NCI-H1694 treated with DMSO at 0.1 percent for 48 hours (cell line): ENCODE measurements around the gene SRC.

Experiments
- DNase-seq: peaks from one replicate; lab custom pipeline; 2025; lab: John Stamatoyannopoulos, UW

SRC gene

DNA sequence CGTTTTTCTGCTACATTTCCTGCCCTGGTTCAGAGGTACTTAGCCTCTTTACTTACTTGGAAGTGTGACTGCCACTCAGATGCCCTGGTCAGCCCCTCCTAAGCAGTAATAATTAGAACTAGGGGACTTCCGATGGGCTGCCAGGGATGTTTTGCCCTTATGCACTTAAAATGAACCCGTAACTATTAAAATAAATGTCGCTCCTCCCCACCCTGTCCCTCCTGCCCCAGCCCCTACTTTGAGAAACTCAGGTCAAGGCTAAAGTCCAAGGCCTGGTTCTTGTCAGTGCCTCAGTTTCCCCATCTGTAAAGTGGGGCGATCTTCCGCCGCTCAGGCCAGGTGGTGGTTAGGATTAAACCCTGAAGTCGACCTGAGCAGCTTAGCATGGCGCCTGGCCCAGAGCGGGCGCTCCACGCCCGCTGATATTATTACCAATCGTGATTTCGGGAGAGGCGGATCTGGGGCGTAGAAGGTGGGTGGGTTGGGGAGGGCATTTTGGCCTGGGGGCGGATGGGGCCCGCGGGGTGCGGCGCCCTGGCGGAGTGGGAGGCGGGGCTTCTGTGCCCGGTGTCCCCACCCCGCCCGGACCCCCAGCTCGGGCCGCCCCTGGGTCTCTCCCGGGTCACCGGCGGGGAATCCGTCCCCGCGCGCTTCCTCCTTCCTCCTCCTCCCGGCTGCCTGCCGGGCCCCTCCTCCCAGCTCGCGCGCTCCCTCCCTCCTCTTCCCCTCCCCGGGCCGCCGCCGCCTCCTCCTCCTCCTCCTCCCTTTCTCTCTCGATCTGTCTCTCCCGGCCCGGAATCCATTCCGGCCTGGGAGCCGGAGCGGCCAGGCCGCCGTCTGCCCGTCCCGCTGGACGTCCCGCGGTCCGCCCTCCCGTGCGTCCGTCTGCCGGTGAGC, at the start of gene SRC:
SRC (plus strand) TSS at position 802 of the 897 bp plus-strand sequence. CDS start 38,014 bp downstream, outside the sequence.
- peak; percentile 35 for DNase-seq

DNA sequence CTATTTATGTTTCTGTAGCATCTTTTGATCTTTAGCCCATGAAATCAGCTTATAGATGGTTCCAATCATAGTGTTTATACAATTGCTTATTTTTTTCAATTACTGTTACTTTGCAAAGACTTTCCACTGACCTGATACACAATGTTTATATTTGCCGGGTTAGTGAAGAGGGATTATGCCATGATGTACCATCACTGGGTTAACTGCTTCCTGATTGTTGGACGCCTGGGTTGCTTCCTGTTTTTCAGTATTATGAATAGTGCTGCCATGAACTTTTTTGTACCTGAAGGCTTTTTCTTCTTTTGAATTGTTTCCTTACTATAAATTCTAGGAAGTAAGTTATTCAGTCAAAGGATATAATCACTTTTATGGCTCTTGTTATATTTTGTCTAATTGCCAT, 49.6 kb upstream of the SRC start:
- no peak for DNase-seq

DNA sequence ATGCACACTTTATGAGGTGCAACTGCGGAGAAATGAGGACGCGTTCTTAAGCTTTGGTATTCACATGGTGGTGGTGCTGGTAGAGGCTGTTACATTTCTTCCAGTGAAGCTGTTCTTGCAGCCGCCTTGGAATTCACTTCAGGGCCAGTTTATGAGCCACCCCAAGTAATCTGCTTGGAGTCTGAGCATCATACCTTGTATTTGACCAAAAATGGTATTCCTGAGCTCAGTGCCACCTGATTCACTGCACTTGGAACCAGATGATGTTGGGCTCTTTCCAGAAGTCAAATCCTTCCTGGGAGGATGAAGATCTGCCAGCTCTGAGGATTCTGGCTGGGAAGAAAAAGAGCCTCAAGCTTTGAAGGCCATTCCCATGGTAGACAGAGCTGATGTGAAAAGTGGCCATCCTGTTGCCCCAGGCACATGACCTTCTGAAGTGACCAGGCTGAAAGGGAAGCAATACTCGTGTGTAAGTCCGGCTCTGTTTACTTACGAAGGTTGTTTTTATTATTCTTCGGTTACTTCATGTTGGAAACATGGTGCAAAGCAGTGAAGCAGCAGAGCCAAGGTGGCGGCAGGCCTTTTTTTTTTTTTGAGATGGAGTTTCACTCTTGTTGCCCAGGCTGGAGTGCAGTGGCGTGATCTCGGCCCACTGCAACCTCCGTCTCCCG, 48.7 kb upstream of the SRC start:
- no peak for DNase-seq

DNA sequence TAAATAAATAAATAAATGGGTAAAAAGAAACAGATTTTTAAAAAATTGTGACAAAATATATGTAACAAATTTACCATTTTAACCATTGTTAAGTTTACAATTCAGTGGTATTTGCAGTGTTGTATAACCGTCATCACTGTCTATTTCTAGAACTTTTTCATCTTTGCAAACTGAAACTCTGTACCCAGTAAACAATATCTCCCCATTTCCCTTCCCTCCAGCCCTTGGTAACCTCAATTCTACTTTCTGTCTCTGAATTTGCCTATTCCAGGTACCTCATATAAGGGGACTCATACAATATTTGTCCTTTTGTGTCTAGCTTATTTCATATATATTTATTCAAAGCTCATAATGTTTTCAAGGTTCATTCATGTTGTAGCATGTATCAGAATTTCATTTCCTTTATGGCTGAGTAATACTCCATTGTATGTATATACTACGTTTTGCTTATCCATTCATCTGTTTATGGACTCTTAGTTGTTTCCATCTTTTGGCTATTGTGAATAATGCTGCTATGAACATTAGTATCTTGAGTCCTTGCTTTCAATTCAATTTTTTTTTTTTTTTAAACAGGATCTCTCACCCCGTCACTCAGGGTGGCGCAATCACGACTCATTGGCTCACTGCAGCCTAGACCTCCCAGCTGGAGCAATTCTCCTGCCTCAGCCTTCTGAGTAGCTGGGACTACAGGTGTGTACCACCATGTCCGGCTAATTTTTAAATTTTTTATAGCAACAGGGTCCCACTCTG, 47.6 kb upstream of the SRC start:
- no peak for DNase-seq

DNA sequence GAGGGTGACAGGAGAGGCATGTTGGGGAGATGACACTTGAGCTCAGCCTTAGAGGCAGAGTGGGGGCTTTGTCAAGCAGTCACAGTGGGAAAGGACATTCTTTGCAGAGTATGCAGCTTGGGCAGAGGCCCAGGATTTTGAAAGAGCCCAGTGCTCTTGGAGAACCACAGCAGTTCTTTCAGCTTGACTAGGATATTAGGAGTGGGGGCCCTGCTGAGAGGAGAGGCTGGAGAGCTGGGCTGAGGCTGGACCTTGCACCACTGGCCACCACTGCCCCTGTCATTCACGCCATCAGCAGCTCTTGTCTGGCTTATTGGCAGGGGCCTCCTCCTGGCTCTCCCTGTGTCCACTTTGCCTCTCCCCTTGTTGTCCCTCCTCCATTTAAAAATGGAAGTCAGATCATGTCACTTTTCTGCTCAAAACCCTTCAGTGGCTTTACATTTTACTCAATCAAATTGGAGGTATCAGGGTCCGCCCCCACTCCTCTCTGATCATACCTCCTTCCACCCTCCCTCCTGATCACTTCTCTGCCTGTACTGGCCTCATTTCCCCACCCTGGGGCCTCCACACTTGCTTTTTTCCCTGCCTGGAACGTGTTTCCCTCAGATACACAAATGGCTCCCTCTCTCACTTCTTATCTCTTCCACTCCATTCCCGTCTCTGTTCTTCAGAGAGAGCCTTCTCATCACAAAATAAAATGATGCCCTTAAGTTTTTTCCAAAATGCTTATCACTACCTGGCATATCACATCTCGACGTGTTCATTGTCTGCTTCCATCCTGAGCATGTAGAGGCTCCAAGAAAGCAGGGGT, 46.0 kb upstream of the SRC start:
- no peak for DNase-seq

DNA sequence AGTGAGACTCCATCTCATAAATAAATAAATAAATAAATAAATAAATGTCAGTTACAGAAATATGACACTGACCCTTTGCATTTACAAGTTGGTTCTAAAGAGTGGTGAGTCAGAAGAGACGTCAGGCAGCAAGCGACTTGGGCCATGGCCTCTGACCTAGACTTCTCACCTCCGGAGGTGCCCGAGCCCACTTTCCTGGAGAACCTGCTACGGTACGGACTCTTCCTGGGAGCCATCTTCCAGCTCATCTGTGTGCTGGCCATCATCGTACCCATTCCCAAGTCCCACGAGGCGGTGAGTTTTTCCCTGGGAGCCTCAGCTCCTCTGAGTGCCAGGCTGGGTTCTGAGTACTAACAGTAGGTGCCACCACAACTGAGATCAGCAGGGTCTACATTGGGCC, 44.8 kb upstream of the SRC start:
- DNase-seq = no peak

DNA sequence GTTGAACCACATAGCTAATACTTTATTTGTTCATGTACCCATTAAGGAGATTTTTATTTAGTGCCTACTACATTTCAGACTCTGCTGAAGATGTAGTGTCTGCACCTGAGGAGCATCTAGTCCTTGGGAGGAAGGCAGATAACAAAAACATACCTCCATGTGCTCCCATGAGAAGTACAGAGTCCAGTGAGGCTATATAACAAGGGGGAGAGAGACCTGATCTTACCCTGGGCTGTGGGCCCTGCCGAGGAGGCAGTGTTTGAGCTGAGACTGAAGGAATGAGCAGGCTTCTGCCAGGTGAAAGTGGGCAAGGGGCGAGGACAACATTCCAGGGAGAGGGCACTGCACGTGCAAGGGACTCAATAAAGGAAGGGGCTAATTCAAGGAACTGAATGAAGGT, 44.4 kb upstream of the SRC start:
- no peak for DNase-seq

DNA sequence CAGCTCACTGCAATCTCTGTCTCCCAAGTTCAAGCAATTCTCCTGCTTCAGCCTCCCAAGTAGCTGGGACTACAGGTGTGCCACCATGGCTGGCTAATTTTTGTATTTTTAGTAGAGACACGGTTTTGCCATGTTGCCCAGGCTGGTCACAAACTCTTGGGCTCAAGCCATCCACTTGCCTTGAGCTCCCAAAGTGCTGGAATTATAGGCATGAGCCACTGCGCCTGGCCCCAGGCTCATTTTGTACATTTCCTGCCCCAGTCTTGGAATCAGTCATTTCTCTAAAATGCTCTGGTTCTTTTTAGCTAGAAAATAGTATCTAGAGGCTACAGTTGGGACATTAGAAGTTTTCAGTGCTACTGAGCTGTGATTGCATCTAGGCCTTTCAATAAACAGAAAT, 43.0 kb upstream of the SRC start:
- DNase-seq = no peak

DNA sequence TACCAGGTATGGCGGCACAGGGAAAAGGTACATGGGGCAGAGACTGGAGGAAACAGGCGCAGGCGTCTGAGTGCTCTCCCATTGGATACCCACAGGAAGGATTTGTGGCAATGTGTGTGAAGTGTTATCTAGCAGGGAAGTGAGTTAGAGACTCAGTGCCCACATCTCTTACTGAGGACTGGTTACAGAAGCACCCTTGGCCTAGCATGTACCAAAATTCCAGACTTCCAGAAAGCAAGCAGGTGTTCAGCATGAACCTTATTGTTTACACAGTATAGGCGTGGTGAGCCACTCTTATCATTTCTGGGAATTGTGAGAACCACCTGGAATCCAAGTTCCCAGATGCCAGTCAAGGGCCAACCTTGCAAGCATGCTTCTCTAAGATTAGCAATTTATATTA, 42.3 kb upstream of the SRC start:
- DNase-seq = no peak

DNA sequence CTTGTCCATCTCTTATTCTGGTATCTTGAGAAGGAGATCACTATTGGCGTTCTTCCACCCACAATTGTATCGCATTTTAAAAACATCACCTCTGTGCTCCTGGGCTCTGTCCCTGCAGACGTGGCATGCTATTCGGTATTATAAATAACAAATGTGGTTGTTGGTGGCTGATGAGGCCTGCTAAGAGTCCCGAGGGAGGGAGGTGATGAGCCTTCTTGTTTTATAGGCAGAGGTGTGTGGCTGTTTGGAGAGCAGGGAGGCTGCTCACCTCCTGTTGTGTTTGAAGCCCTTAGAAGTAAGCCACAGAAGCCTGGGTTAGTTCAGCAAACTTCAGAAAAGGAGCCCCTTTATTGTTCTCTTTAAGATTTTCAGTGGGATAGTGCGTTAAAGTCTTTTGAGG, 40.9 kb upstream of the SRC start:
- no peak for DNase-seq

DNA sequence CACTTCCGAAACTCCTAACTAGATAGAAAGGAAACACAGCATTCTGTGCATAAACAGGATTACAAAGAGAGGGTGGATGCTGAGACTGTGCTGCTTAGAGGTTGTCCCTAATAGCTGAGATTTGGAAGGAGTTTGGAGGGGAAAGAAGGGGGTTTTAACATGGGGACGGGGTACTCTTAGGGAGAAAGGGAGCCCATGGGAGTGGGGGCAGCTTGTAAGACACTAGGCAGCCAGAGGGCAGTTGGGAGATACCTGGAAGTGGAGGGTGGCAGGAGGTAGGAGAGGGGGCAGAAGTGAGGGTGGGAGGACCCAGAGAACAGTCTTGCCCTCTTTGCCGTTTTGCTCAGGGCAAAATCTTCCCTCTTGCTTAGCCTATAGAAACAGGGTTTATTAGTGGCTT, 40.1 kb upstream of the SRC start:
- DNase-seq = no peak

DNA sequence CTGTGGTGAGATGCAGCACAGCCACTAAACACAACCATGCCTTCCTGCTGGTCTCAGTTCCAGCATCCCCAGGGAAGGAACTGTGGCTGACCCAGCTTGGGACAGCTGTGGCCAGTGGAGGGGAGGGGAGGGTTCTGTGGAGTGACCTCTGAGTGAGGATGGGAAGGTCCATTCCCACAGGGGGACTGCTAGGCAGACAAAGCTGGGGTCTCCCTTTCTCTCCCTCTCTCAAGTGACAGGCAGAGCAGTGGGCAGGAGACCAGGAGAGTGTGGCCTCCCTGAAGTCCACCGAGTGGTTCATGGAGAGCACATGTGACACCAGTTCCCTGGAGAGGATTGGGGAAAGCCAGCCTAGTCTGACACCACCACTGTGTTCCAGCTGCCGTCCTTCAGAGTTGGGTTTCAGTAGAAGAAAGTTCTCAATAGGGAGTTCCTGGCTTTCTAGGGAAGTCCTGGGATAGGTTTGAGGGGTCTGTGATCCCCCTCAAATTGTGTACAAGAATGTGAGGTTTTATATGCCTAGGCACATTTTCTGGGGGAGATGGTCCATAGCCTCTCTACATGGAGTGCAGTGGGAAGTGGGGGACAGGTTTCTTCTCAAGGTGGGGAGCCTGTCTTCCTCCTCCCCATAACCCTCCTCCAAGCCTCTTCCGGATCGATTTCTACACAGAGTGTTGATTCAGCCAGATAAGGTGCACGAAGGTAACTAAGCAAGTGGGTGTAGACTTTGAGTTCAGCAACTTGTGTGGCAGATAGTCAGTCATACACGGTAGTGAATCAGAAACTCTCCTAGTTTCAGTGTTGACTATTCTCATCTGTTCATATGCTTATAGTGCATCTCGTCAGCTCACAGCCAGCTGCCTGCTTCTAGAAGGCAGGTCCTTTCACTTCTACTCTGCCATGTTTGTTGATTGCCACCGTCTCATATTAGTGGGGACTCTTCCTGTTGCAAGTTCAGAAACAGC, 37.6 kb upstream of the SRC start:
- no peak for DNase-seq

DNA sequence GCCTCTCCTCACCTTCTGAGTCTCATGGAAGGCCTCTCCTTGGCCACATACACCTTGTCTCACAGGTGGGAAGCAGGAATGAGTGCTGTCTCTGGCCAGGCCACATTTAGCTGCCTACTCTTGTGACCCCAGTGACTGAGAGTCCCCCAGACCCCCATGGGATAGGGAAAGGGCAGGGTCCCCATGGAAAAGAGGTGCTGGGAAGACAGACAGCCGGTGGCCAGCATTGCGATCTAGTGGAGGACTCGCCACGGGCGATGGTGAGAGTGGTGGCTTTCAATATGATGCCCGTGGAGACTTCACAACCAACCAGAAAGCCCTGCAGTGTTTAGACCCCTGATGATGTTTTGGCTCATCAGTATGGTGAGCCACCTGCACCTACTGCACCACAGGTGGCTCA, 36.6 kb upstream of the SRC start:
- DNase-seq = no peak

DNA sequence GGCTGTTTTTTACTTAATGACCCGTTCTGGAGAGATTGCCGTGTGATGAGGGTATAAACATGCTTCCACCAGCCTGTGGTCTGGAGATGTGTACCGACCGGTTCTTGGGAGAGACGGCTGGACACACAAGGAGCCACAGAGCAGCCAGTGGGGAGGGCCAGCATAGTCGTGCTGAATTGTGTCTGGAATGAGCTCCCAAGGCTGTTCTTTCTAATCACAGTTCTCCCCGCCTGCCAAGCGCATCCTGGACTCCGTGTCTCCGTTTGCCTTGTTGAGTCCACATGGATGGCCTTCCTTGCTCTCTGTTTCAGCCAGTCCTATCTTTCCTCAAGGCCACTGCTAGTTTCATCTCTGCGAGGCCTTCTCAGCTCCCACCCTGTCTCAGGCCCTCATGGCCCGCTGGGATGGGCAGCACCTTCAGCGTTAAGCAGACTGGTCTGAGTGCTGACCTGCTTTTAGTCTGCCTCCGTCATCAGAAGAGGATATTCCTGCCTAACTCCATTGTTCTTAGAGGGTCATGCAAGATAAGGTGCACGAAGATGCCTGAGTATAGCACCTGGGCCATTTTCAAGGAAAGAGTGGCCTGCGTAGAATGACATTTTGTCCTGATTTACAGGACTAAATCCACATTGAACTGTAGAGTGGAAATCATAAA, 35.9 kb upstream of the SRC start:
- DNase-seq = no peak

DNA sequence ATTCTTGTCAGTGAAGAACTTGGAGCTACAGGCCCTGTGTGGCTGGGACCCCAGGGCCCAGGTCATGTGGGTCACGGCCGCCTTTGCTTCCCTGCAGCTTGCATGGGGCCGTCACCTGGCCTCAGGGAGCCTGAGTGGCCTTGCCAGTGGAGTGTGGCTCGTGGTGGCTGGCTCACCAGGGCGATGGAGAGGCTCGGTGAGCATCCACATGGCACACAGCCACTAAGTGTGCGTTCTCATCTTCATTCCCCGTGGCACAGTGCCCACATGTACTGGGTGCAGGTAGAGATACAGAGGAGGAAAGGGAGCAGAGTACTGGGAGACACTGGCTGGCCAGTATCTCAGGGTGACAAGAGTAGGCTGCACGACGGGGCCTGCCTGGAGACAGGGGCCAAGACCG, 35.0 kb upstream of the SRC start:
- DNase-seq = no peak

DNA sequence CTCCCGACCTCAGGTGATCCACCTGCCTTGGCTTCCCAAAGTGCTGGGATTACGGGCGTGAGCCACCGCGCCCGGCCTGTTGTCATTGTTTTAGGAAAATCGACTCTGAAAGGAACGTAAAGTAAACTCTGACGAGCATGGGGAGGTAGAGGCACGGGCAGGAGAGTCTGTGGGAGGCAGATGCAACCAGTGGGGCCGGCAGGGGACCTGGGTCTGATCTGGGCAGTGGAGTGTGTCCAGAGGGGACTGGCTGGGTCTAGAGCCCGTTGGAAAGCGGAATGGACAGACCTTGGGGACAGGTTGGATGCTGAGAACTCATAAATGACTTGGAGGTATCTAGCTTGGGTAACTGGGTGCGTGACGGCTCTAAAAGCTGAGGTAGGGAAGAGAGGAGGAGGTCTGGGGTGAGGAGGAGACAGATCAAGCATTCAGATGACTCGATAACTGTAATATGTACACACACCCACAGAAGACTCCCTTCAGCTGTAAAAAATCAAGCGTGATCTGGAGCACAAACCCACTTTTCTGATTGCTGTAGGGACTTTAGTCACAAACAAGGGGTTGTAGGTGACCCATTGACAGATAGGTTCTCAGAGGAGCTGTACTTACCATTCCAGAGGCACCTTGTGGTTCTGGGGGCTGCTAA, 34.1 kb upstream of the SRC start:
- DNase-seq = no peak

DNA sequence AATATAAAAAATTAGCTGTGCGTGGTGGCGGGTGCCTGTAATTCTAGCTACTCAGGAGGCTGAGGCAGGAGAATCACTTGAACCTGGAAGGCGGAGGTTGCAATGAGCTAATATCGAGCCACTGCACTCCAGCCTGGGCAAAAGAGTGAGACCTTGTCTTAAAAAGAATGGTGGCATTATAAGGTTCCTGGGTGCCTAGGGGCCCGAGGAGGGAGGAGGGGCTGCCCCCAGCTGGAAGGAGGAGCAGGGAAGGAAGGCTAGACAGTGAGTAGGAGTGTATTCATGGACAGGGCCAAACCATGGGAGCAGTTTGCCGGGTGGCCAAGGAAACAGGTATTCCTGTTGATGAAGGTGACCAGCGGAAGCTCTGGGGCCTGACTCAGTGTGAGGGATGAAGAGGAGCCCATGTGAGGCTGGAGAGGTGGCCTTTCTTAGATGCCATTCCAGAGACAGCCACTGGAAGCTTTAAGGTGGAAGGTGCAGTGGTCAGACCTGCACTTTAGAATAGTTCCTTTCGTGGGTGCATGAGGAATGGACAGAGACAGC, 32.3 kb upstream of the SRC start:
- DNase-seq = no peak

DNA sequence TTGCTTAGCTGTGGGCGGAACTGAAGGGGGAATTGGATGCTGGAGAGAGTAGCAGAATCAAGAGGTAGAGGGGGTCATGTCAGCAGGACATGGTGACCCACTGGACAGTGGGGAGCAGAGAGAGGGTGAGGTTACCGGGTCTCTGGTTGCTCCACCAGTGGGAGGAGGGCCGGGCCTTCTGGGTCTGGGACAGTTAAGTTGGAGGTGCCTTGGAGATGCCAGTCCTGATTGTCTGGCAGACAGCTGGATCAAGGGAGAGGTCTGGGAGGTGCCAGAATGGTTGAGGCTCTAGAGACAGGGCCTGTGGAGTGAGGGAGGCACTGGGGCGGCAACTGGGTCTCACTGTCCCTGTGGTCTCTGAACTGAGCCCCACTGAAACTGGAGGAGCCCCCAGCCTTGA, 31.8 kb upstream of the SRC start:
- DNase-seq = no peak

DNA sequence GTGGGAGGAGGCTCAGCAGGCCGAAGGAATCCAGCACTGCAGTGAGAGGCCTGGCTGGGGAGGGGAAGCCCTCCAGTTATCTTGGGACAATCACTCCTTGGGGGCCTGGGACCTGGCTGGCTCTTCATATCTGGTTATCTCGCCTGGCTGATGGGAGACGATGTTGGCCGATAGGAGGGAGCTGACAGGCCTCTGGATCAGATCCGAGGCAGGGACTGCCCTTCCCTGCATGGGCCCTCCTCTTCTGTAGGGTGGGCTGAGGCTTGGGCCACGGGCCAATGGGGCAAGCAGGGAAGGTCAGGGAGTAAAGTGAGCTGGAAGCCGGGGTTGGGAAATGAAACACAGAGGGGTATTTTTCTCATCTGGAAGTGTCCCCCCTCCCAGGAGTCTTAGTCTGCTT, 31.3 kb upstream of the SRC start:
- DNase-seq = no peak
